Stimulated activated CD4-positive, alpha-beta T cell treated with anti-CD3 and anti-CD28 coated beads, Interleukin-1b, Interleukin-23, amount 100 ng/mL, for 48 hours (primary cell): ENCODE data around the gene ABCA13.
A peak's percentile ranks its signal among the peaks of the same experiment; 100 is the strongest.

Source experiments
- DNase-seq: peaks from one replicate; pipeline ENCODE4 v3.0.0-alpha.2; 2020

Gene ABCA13

GRCh38 chr7:48242846-48243245 lies 71.6 kb downstream of the ABCA13 start:
- DNase-seq, result no peak

- no peak for DNase-seq
Observed at GRCh38 chr7:48244864-48245271, 73.6 kb downstream of the ABCA13 start.

- no peak for DNase-seq
Observed at GRCh38 chr7:48245751-48246472, 74.7 kb downstream of the ABCA13 start.

GRCh38 chr7:48249166-48249565 lies 77.9 kb downstream of the ABCA13 start:
- DNase-seq, result no peak

GRCh38 chr7:48250441-48250951 lies 79.2 kb downstream of the ABCA13 start:
- no peak for DNase-seq

GRCh38 chr7:48251766-48252165 lies 80.5 kb downstream of the ABCA13 start:
- DNase-seq, result no peak

- no peak for DNase-seq
Observed at GRCh38 chr7:48252995-48253394, 81.7 kb downstream of the ABCA13 start.

- DNase-seq, result peak; percentile 6
Observed at GRCh38 chr7:48255046-48255445, 83.8 kb downstream of the ABCA13 start.

GRCh38 chr7:48259463-48260280 lies 88.4 kb downstream of the ABCA13 start:
- DNase-seq, result no peak

- no peak for DNase-seq
Observed at GRCh38 chr7:48261696-48262095, 90.4 kb downstream of the ABCA13 start.

GRCh38 chr7:48262606-48263310 lies 91.5 kb downstream of the ABCA13 start:
- DNase-seq, result no peak

- DNase-seq, result no peak
Observed at GRCh38 chr7:48263311-48263650, 92.0 kb downstream of the ABCA13 start.

GRCh38 chr7:48269066-48269465 lies 97.8 kb downstream of the ABCA13 start:
- no peak for DNase-seq

- DNase-seq, result no peak
Observed at GRCh38 chr7:48274662-48275061, 103.4 kb downstream of the ABCA13 start.

- DNase-seq, result no peak
Observed at GRCh38 chr7:48279420-48279819, 108.2 kb downstream of the ABCA13 start.

- peak; percentile 4 for DNase-seq
Observed at GRCh38 chr7:48280100-48280499, 108.8 kb downstream of the ABCA13 start.

GRCh38 chr7:48285373-48285772 lies 114.1 kb downstream of the ABCA13 start:
- no peak for DNase-seq

- no peak for DNase-seq
Observed at GRCh38 chr7:48286836-48287235, 115.6 kb downstream of the ABCA13 start.

GRCh38 chr7:48289656-48290055 lies 118.4 kb downstream of the ABCA13 start:
- no peak for DNase-seq

GRCh38 chr7:48292949-48293348 lies 121.7 kb downstream of the ABCA13 start:
- DNase-seq, result no peak

GRCh38 chr7:48295296-48295971 lies 124.2 kb downstream of the ABCA13 start:
- no peak for DNase-seq

- DNase-seq, result no peak
Observed at GRCh38 chr7:48296966-48297365, 125.7 kb downstream of the ABCA13 start.

GRCh38 chr7:48298779-48299178 lies 127.5 kb downstream of the ABCA13 start:
- peak; percentile 62 for DNase-seq
